Measurements from ENCODE around the gene MAP7D1.
"Not testable (repeated sequence)": the region's sequence is repeated elsewhere in the genome, so short reads cannot be mapped to it uniquely, and the experiment has no call there.

The MAP7D1 gene

DNA sequence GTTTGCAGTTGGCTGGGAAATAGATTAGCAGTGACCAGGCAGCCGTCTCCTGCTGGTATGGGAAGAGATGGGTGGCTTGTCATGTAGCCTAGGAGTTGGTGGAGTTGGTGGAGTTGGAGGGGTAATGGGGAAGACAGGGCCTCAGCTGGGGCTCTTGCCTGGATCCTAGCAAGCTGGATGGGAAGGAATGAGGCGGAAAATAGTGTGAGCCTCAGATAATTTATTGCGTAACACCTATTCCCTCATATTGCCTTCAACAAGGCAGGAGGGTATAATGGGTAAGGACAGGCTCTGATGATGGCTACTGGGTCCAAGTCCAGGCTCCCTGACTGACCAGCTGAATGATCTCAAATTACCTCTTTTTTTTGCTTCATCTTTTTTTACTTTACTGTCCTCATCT is 12.6 kb downstream of the MAP7D1 start:
- DNase-seq (ENCODE audit: low read depth): no peak

DNA sequence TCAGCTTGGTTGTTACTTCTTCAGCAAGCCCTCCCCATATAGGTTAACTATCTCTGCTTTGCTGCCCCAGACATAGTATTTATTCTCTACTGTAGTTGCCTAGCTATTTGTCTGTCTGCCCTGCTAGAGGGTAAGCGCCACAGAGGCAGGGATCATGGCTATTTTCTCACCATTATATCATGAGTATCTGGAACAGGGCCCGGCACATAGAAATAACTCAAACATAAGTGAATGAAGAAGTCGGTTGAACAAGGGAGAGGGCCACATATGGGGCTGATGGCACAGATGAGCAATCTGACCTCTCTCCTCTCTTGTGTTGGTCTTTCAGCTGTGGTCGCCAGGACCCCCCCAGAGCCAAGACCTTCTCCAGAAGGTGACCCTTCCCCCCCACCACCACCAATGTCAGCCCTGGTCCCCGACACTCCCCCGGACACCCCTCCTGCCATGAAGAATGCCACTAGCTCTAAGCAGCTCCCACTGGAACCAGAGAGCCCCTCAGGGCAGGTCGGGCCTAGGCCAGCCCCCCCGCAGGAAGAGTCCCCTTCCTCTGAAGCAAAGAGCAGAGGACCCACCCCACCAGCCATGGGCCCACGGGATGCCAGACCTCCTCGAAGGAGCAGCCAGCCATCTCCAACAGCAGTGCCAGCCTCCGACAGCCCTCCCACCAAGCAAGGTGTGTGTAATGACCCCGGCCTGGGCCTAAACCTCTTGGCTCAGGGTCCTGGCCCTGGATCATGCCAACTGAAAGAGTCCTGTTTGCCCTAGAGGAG is 14.9 kb downstream of the MAP7D1 start:
- DNase-seq (ENCODE audit: low read depth): no peak

DNA sequence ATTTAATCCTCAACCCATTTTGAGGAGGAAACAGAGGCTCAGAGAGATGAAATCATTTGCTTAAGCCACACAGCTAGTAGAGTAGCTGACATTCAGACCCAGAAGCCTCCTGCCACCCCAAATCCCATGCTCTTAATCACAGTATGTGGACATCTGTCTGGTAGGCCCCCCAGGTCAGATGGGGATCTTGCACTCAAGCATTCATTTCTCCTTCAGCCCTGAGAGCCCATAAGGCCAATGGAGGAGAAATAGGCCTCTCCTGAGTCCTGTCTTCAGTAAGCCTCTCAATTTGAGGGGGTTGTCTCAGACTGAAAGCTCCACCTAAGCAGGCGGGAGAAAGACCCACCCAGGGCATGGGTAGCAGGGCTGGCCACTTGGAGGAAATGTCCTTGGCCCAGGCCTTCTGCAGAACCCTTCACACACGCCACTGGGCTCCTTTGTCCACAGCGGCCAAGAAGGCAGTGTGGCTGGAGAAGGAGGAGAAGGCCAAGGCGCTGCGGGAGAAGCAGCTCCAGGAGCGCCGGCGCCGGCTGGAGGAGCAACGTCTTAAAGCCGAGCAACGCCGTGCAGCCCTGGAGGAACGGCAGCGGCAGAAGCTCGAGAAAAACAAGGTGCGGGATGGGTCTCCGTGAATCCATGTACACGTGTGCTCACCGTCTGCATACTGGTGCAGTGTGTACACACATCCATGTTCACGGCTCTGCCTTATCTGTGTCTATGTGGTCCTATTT is 16.2 kb downstream of the MAP7D1 start:
- no peak for DNase-seq (ENCODE audit: low read depth)

DNA sequence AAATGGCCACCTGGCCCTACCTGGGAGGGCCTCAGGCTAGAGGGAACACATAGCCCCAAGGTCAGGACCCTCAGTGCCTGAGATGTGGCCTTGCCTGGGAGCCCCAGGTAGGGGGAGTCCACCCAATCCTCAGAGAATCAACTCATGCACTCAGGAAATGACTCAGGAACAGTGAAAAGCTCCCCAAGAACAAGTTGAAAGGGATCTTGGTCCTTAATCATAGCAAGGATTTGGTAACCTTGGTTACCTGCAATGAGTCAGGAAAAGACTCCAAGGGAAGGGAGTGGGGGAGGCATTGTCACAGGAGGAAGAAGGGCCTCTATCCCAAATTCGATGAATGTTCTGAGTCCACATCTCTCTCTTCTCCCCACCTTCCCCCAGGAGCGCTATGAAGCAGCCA is 17.0 kb downstream of the MAP7D1 start:
- peak; percentile 86 for DNase-seq (ENCODE audit: low read depth)

DNA sequence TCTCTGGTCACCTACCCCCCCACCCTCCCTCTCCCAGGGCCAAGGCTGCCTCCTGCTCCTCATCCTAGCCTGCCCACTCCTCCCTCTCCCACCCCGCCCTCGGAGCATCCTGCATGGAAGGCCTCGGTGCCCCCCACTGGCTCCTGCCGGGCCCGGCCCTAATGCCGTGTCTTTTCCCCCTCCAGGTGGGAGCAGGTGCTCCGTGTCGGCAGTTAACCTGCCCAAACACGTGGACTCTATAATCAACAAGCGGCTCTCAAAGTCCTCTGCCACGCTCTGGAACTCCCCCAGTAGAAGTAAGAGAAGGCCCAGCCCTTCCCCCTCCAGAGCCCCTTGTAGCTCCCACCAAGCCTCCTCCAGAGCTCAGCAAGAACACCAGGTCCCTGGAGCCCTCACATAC is 18.8 kb downstream of the MAP7D1 start:
- DNase-seq (ENCODE audit: low read depth): no peak

DNA sequence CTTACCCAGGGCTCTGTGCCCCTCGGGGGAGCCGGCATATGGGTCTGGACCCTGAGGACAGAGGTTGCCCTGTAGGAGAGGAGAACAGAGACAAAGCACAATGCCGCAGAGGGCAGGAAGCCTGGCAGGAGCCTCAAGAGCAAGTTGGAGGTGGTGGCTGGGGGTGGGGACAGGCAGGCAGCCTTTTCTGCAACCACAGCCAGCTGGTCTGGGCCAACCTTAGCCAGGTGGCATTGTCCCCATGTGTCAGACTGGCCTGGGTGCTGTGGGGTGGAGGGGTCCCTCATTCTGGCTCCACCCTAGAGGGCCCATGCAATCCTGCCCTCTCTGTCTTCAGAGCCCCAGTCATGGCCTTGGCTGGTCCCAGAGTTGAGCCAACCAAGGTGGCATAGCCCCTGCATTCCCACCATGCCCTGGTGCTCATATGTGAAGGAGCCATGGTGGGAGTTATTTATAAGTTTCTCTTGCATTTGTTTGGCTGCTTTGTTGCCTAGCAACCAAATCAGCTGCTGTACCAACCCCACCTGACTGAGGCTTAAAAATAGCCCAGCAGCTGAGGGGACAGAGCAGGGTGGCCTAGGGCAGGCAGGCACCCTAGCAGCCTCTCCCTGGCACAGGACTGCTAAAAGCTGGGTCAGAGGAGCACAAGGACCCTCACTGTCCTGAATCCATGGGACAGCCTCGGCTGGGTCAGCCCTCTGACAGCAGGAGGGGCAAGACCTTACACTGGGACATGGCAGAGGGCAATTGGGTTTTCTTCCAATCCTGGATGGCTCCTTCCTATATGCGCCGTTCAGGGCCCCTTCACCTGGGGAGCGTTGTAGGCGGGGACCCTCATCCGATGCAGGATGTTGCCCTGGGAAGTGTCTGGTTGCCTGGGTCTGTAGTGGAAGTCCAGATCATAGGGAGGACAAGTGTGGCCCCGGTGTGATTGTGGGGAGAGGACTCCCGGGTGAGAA is 19.5 kb downstream of the MAP7D1 start:
- peak; percentile 65 for DNase-seq (ENCODE audit: low read depth)

DNA sequence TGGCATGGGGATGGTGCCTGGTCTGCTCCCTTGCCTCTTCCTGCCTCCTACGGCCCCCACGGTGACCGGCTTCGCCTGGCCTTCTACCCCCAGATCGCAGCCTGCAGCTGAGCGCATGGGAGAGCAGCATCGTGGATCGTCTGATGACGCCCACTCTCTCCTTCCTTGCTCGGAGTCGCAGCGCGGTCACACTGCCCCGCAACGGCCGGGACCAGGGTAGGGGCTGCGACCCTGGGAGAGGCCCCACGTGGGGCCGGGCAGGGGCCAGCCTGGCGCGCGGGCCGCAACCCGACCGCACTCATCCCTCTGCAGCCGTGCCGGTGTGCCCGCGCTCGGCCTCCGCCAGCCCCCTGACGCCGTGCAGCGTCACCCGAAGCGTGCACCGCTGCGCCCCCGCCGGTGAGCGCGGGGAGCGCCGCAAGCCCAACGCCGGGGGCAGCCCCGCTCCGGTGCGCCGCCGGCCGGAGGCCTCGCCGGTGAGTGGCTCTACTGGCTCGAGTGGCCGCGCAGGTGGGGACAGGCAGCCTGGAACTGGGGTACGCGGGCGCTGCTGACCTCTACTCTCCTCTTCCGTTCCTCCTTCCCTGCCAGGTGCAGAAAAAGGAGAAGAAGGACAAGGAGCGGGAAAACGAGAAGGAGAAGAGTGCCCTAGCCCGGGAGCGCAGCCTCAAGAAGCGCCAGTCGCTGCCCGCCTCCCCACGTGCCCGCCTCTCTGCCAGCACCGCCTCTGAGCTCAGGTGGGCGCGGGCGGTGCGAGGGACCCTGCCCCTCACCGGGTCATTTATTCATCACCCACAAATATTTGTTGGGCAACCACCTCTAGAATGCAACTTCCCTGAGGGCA is 20.4 kb downstream of the MAP7D1 start:
- DNase-seq (ENCODE audit: low read depth): no peak

DNA sequence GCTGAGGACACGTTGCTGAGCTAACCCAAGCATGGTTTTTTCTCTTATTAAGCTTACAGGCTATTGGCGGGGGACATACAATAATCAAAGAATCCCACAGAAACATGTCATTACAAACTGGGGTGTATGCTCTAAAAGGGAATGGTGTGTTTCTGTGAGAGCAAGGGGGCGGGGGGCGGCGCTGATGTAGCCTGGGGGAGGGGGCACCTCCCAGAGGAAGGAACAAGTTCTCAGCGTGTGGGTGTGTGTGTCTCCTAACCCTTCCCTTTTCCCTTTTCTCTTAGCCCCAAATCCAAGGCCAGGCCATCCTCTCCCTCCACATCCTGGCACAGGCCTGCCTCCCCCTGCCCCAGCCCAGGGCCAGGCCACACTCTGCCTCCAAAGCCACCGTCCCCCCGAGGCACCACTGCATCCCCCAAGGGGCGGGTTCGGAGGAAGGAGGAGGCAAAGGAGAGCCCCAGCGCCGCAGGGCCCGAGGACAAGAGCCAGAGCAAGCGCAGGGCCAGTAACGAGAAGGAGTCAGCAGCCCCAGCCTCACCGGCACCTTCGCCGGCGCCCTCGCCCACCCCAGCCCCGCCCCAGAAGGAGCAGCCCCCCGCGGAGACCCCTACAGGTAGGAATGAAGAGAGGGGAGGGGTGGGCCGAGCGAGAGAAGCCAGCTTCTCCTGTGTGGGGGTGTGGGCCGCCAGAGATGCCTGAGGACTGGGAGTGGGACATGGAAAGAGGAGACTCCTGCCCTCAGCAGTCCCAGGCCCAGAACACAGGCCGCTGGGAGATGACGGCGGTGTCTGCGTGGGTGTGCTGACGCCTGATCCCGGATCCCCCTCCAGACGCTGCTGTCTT is 21.9 kb downstream of the MAP7D1 start:
- DNase-seq (ENCODE audit: low read depth): no peak

DNA sequence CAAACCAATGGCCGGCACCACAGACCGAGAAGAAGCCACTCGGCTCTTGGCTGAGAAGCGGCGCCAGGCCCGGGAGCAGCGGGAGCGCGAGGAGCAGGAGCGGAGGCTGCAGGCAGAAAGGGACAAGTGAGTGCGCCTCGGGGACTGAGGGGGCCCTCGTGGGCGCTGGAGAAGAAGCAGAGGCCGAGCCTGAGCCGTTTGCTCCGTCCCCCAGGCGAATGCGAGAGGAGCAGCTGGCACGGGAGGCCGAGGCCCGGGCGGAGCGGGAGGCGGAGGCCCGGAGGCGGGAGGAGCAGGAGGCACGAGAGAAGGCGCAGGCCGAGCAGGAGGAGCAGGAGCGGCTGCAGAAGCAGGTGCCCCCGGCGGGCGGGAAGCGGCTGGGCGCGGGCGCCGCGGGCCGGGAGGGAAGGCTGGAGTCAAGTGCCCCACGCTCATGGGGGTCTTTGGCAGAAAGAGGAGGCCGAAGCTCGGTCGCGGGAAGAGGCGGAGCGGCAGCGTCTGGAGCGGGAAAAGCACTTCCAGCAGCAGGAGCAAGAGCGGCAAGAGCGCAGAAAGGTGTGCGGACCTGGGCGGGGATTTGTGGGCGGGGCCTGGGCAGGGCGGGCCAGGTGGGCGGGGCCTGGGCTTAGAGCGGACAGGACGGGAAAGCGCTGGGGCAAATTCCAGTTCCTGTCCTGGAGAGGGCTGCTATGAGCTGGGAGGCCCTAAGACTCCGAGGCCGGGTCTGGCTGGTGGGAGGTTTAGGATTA is 22.7 kb downstream of the MAP7D1 start:
- DNase-seq (ENCODE audit: low read depth): no peak

DNA sequence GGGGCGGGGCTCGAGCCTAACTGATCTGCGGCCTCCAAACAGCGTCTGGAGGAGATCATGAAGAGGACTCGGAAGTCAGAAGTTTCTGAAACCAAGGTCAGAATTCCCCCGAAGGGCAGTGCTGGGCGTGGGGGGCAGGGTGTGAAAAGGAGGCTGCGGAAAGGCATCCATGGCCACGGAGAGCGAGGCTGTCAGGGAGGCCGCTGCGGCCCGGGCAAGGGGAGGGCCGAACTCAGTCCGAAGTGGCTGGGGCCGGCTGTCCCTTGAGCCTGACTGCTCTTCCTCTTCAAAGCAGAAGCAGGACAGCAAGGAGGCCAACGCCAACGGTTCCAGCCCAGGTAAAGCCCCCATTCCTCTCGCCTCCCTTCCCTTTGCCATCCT is 23.2 kb downstream of the MAP7D1 start:
- DNase-seq (ENCODE audit: low read depth): no peak

DNA sequence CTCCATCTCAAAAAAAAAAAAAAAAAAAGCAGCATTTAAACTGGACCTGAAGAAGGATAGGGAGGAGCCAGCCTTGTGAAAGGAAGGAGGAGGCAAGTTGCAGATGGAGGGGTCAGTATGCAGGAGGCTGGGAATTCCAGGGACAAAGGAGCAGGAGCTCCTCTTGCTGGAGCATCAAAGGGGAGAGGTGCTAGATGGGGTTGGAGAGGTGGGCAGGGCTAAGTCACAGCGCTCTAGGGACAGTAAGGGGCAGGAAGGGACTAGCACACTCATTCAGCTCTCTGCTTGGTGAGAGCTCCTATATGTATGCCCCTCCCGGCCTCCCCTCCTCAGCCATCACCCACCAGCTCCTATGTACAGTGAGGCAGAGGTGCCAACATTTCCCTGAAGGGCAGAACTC is 26.8 kb downstream of the MAP7D1 start:
- DNase-seq (ENCODE audit: low read depth): no peak

DNA sequence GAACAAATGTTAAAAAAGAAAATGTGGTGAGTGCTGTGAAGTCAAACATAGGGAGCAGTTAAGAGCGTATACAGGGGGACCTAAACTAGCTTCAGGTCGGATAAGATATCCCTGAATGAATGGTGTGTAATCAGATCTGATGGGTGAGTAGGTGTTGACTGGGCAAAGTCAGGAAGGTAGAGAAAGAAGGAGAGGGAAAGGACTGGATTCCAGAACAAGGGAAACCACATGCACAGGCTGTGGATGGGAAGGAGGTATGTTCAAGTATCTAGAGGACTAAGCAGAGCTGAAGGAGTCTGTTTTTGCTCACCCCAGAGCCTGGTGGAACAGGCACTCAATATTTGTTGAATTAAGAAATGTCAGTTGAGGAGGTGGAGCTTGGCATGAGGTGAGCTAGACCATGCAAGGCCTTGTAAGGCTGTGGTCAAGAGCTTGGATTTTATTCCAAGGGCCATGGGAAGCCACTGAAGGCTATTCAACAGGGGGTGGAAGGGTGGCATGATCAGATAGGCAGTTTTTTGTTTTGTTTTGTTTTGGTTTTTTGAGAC is 27.4 kb downstream of the MAP7D1 start:
- no peak for DNase-seq (ENCODE audit: low read depth)

DNA sequence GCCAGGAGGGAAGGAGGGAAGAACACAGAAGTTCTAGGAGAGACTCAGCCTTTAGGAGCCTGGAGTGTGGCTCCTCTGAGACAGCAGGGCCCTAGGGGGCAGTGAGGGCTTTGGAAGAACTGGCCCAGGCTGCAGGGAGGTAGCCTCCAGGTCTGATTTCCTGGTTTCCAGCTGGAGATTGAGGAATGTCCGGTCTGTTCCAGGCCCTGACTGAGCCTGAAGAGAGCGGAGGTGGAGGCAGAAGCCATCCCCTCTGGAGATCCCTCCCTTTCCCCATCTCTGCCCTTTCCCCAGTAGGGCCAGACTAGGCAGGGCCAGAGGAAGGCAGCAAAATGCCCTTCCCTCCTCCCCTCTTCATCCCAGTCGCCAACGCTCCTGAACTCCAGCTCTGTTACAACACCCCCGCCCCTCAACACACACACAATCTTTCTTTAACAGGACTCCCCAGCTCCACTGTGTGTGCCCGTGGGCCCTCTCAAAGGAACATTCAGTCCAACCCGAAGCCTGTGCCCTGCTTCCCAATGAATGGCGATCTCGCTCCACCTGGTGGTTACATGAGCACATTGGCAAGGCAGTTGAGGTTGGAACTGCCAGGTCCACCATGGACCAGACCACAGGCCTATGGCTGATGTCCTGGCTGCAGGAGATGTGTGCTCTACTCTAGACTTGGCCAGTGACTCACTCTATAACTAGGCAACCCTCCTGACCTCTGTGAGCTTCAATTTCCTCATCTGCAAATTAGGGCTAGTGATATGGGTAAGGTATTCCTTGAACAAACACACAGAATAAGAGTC is 32.0 kb downstream of the MAP7D1 start:
- peak; percentile 90 for DNase-seq (ENCODE audit: low read depth)

DNA sequence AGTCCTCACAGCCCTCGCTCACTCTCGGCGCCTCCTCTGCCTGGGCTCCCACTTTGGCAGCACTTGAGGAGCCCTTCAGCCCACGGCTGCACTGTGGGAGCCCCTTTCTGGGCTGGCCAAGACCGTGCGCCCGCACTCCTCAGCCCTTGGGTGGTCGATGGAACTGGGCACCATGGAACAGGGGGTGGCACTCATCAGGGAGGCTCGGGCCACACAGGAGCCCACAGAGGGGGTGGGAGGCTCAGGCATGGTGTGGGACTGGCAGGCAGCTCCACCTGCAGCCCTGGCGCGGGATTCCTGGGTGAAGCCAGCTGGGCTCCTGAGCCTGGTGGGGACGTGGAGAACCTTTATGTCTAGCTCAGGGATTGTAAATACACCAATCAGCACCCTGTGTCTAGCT is 40.8 kb downstream of the MAP7D1 start:
- DNase-seq (ENCODE audit: low read depth): not testable (repeated sequence)

DNA sequence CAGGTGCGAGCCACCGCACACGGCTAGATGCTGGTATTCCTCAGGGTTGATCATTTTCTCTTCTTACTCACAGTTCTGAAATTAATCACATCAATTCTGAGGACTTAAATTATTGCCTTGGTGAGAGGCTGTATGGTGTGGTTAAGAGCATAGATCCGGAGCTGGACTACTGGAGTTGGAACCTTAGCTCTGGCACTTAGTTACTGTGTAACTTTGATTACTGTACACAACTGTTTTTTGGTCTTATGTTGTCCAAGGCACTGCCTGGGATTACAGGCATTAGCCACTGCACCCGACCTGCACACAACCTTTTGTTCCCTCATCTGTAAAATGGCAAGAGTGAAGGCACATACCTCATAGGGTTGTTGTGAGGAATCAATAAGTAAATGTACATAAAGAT is 42.7 kb downstream of the MAP7D1 start:
- DNase-seq (ENCODE audit: low read depth): no peak

DNA sequence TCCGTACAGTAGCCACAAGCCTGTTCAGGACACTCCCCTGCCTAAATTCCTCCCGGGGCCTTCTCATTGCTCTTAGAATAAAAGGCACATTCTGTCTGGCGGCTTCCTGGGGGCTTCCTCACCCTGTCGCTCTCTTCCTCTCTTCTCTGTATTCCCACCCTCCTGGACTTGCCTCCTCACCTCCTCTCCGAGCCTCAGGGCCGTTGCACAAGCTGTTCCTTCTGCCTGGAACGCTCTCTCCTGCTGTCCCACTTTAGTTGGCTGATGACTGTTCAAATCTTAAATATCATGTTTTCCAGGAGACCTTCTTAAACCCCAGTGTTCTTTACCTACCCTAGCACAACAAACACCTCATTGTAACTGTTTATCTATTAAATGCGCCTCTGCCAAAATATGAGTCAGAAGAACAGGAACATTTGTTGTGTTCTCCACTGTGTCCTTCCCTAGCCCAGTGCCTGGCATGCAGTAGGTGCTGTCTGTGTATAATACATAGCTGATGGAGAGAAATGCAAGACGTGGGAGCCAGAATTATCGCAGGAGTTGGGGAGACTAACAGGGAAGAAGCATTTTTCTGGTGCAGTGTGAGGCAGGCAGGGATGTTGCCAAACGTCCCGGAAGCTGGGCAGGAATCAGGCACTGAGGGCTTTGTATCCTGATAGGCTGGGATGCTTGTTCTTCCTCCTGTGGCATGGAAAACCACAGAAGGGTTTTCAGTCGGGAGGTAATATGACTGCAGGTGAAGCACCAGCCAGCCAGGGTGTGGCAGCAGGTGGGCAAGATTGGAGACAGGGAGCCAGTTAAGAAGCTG is 44.2 kb downstream of the MAP7D1 start:
- DNase-seq (ENCODE audit: low read depth): peak; percentile 59

DNA sequence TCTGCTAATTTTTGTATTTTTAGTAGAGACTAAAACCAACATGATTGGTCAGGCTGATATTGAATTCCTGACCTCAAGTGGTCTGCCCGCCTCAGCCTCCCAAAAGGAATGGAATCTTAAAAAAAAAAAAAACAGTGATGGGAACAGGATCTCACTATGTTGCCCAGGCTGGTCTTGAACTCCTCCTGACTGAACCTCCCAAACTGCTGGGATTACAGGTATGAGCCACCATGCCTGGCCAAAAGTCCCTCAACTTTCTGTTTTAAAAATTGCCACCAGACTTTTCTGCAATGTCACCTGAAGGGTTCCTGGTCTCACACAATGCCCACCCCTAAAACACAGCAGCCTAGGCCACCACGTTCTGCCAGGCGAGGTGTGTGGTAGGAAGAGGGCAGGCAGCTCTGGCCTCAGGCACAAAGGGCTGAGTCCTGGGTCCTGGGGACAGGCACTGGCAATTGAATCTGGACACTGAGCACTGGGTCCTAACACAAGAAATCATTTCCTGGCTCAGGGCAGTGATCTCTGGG is 47.1 kb downstream of the MAP7D1 start:
- no peak for DNase-seq (ENCODE audit: low read depth)

Measured in iris pigment epithelial cell (primary cell).